Naive thymus-derived CD8-positive, alpha-beta T cell (primary cell): ENCODE data around the gene ADAMTS2. TPM values are rescaled to one million over a fixed set of nuclear protein-coding genes. Genes with fewer than 3 reads are reported as not detected.
A peak's percentile ranks its signal among the peaks of the same experiment; 100 is the strongest.

Source experiments
- ATAC-seq, 2 donors: fragments of 150-1000 bp; cut with Tn5 transposase in 1 of 2; sonication (Bioruptor Pico), chemical (Tn5 transposase) in 1 of 2; 1 replicate in 1 of 2; 2 replicates in 1 of 2; pipeline ENCODE4 v1.10.0; 2021; ENCODE audit warnings: mild to moderate bottlenecking in 2 of 2, moderate library complexity in 2 of 2
- POLR2A ChIA-PET: fragments of 350-600 bp; sonication (Branson Sonifier 250); formaldehyde crosslinking; loops from one replicate; lab custom pipeline; 2021; ENCODE audit warnings: antibody characterized with exemption; lab: Charles Lee
- DNase-seq, 10 donors: peaks; one replicate each; pipeline versions ENCODE4 v3.0.0 to v3.0.0-alpha.2; 2020 to 2022
- H3K27ac Mint-ChIP-seq, 10 donors: one replicate each; pipeline ENCODE4 v1.8.0; 2020 to 2022; ENCODE audit warnings: mild to moderate bottlenecking in 10 of 10, mixed read lengths in 10 of 10, moderate library complexity in 4 of 10, inconsistent platforms in 1 of 10
- H3K27me3 Mint-ChIP-seq, 5 donors: one replicate each; pipeline ENCODE4 v1.8.0; 2021 to 2022; ENCODE audit warnings: mixed read lengths in 5 of 5
- H3K36me3 Mint-ChIP-seq, 3 donors: one replicate each; pipeline ENCODE4 v1.8.0; 2020 to 2022; ENCODE audit warnings: mixed read lengths in 3 of 3, mild to moderate bottlenecking in 2 of 3, inconsistent platforms in 1 of 3
- H3K4me1 Mint-ChIP-seq, 4 donors: one replicate each; pipeline ENCODE4 v1.8.0; 2021 to 2022; ENCODE audit warnings: mixed read lengths in 4 of 4
- H3K4me3 Mint-ChIP-seq, 10 donors: one replicate each; pipeline ENCODE4 v1.8.0; 2020 to 2022; ENCODE audit warnings: mild to moderate bottlenecking in 10 of 10, mixed read lengths in 10 of 10, moderate library complexity in 6 of 10, inconsistent platforms in 1 of 10
- H3K9me3 Mint-ChIP-seq, 9 donors: one replicate each; pipeline ENCODE4 v1.8.0; 2020 to 2022; ENCODE audit warnings: mixed read lengths in 9 of 9, mild to moderate bottlenecking in 3 of 9, inconsistent platforms in 1 of 9, moderate library complexity in 1 of 9
- polyA plus RNA-seq, 3 donors: library from polyadenylated mRNA; unstranded; fragments of 300-500 nt; fragmentation: Illumina TruSeq; gene quantifications; one replicate each; pipeline ENCODE4 v1.2.3, GENCODE V29; 2021
- total RNA-seq, 8 experiments: library from RNA in 2 of 8; stranded (reverse) in 2 of 8; gene quantifications; one replicate each; pipeline ENCODE4 v1.2.3 and lab custom pipeline; 2021 to 2026

ADAMTS2 gene
- total and polyA plus RNA-seq, 5 experiments from 2014 or later: 0.02 TPM; not detected in 4

DNA sequence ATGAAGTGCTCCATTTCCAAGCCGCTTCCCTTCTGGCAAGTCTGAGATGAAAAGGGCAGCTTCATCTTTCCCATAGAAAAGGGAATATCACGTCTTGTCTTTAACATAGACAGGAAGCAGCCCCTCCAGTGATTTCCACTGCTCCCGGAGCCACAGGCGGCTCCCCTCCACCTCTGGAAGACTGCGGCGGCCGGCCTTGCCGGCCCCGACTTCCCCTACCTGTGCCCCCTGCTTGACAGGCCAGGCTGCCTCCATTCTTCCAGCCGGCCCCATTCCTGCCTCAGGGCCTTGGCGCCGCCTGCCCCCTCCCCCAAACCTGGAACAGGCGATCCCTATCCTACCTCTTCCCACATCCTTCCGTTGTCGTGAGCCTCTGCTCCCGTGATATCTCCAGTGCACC, 143.3 kb downstream of the ADAMTS2 start:
- no peaks in the 10 kb centered on the region for H3K27me3 Mint-ChIP-seq
- no peak overlapping the region for H3K4me3 Mint-ChIP-seq
- ATAC-seq (no peak), DNase-seq (peak in 1 of 10 donors; percentile 50)
- no peaks in the 10 kb centered on the region for H3K9me3 Mint-ChIP-seq
- H3K27ac Mint-ChIP-seq: no peak overlapping the region
- POLR2A ChIA-PET: no interaction called here
- no peaks in the 10 kb centered on the region for H3K36me3 Mint-ChIP-seq
- peaks cover 0 to 2% (median 0%) of the 10 kb centered on the region in 4 donors for H3K4me1 Mint-ChIP-seq

DNA sequence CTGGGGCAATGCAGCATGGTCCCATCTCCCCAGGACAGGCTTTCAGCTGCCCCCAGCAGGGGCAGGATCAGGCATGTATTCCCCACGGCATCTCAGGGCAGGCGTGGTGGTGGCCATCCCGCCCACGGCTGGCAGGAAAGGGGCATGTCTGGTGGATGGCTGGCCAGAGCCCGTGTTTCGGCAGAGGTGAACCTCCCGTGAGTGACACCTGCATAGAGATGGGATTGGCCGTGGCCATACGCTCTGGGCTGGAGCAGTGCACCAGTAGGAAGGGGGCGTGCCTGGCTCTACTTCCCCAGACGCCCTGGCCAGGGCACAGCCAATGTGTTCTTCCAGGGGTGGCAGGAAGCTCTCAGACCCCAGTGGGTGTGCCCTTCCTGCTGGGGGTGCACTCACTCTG, 146.0 kb downstream of the ADAMTS2 start:
- no peak for DNase-seq
- POLR2A ChIA-PET: no interaction called here
- Mint-ChIP-seq H3K27me3 (no peaks in the 10 kb centered on the region), H3K9me3 (no peaks in the 10 kb centered on the region), H3K4me1 (no peaks in the 10 kb centered on the region), H3K27ac (no peak overlapping the region), H3K36me3 (no peaks in the 10 kb centered on the region), H3K4me3 (peak overlapping the region in 1 of 10 donors; percentile 58)
- ATAC-seq: no peak

DNA sequence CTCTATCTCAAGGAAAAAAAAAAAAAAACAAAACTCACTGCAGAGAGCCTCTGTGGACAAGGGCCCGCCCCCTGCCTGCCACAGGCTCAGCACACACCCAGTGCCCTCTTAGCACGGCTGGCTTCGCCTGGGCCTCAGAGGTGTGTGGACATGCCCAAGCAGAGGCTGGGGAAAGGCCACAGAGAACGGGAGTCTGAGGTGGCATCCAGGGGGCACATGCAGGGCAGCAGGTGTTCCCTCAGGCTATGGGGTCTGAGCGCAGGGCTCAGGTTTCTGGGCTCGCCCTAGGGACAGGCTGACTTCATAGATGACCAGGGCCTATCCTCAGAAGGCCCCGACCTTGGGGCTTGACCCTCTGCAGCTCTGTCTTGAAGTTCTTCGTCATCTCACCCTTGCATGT, 146.4 kb downstream of the ADAMTS2 start:
- POLR2A ChIA-PET: no interaction called here
- ATAC-seq (no peak), DNase-seq (peak in 1 of 10 donors; percentile 61)
- no peaks in the 10 kb centered on the region for H3K9me3 Mint-ChIP-seq
- H3K36me3 Mint-ChIP-seq: no peaks in the 10 kb centered on the region
- H3K27me3 Mint-ChIP-seq: no peaks in the 10 kb centered on the region
- peak overlapping the region in 1 of 10 donors; percentile 58 for H3K4me3 Mint-ChIP-seq
- no peaks in the 10 kb centered on the region for H3K4me1 Mint-ChIP-seq
- no peak overlapping the region for H3K27ac Mint-ChIP-seq

DNA sequence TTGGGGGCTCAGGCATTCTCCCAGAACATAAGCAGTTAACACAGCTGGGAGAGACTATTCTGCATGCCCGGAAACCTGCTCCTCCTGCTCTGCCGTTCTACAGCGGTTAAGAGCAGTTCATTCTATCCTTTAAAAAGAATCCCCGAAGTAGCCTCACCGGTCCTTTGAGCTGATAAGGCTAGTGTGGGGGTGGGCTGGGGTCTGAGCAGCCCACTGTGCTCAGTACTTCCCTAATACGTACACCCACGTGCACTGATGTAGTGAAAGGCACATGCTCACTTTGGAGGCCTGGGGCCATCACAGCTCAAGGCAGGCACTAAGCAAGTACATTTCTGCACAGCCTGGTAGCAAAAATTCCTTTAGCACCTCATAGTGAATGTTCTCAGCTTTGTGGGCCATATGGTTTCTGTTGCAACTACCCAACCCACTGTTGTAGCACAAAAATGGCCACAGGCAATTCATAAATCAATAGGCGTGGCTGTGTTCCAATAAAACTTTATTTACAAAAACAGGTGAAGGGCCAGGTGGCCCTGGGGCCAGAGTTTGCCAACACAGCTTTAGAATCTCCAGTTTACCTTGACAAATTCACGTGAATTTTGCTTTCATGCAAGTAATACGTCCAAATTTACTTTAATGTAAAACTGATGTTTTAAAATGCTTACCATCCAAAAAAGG, 148.7 kb downstream of the ADAMTS2 start:
- no peak for DNase-seq
- H3K27ac Mint-ChIP-seq: no peak overlapping the region
- H3K27me3 Mint-ChIP-seq: peaks cover 0 to 3% (median 0%) of the 10 kb centered on the region in 5 donors
- H3K9me3 Mint-ChIP-seq: no peaks in the 10 kb centered on the region
- ATAC-seq: no peak
- H3K36me3 Mint-ChIP-seq: no peaks in the 10 kb centered on the region
- POLR2A ChIA-PET: no interaction called here
- no peak overlapping the region for H3K4me3 Mint-ChIP-seq
- no peaks in the 10 kb centered on the region for H3K4me1 Mint-ChIP-seq

DNA sequence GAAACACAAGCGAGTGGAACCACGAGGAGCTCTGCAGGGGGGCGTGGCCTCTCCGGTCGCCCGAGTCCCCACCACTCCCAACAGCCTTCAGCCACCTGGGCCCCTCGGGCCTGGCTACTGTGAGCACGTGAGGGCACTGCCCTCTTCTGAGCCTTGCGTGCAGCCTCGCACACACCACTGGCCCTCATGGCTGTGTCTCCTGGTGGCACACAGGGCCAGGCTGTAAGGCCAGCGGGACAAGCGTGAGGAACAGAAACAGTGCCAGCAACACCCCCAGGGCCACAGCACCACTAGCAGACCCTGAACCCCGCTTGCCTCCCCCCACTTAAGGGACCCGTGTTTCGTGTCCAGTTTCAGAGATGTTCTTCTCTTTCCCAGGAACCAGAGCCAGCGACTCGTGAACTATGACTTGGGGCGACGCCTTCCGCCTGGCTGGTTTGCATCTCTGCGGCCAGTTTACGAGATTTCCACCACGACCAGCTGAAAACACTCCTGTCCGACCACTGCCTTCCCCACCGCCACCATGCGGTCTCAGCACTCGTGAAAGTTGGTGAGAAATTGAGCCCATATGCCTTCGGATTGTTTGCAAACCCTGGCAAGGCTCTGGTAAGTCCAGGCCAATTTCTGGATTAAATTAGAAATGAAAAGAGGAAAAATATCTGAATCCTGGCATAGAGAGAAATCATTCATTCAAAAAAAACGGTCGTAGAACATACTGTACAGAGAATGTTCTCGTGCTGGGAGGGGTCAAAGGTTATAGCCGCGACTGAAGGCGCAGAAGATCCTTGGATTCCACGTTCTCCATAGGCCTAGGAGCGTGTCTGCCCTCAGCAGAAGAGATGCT, 149.5 kb downstream of the ADAMTS2 start:
- Mint-ChIP-seq H3K36me3 (no peaks in the 10 kb centered on the region), H3K4me3 (no peak overlapping the region)
- POLR2A ChIA-PET: no interaction called here

DNA sequence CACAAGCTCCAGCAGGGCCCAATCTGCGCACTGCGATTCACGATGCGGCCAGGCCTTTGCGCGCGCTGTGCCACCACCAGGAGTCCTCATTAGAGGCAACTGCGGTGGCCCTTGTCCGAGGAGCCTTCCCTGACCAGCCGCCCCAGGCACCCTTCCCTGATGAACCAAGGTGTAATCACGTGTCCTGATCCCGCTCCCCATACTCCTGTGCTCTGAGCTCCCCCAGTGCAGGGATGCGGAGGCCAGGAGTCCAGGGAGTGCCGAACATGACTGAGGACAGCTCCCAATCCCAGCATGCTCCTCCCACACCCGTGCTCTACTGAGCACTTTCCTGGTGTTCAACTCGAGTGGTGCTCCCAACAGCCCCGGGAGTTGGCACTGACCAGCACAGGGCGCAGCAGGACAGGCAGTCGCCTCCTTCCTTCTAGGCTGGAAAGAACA, 150.3 kb downstream of the ADAMTS2 start:
- peaks cover 0 to 6% (median 0%) of the 10 kb centered on the region in 5 donors for H3K27me3 Mint-ChIP-seq
- ATAC-seq: no peak
- H3K4me1 Mint-ChIP-seq: no peaks in the 10 kb centered on the region

More for the DNA sequence above, 149.5 kb downstream of the ADAMTS2 start:
- Mint-ChIP-seq H3K9me3 (no peaks in the 10 kb centered on the region), H3K27ac (no peak overlapping the region), H3K27me3 (peaks cover 0 to 3% (median 0%) of the 10 kb centered on the region in 5 donors), H3K4me1 (no peaks in the 10 kb centered on the region)
- DNase-seq (no peak), ATAC-seq (no peak)

DNA sequence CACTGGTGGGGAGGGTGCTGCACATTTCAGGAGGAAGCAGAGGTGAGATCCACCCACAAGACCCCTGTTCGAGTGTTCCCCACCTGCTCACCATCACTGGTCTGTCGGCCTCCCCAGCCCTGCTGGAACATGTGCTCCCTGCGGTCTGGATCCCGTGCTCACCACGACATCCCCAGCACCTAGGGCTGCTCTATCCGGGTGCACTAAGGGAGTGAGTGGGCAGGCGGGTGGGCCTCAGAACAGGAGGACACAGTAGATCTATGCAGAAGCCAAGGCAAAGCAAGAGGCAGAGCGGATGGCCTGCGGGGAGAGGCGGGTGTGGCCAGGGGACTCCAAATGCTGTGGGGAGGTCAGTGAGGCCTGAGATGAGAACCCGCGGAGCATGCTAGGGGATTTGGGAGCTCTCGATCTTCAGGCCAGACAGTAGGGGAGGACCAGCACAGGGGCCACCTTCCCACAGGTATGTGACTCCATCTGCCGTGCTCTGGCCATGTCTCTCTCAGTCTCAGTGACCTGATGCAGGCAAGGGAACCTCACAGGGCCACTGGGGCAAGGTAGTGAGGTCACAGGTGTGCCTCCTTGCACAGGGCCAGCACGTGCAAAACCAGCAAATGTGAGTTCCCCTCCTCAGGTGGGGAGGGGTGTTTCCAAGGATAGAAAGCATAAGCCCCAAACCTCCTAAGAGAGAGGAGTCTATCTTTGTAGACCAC, 150.9 kb downstream of the ADAMTS2 start:
- ATAC-seq: no peak
- H3K27ac Mint-ChIP-seq: no peak overlapping the region

More for the DNA sequence above, 150.3 kb downstream of the ADAMTS2 start:
- H3K36me3 Mint-ChIP-seq: no peaks in the 10 kb centered on the region
- H3K4me3 Mint-ChIP-seq: no peak overlapping the region
- H3K9me3 Mint-ChIP-seq: no peaks in the 10 kb centered on the region
- no peak for DNase-seq
- POLR2A ChIA-PET: no interaction called here
- H3K27ac Mint-ChIP-seq: peak overlapping the region in 1 of 10 donors; percentile 56

DNA sequence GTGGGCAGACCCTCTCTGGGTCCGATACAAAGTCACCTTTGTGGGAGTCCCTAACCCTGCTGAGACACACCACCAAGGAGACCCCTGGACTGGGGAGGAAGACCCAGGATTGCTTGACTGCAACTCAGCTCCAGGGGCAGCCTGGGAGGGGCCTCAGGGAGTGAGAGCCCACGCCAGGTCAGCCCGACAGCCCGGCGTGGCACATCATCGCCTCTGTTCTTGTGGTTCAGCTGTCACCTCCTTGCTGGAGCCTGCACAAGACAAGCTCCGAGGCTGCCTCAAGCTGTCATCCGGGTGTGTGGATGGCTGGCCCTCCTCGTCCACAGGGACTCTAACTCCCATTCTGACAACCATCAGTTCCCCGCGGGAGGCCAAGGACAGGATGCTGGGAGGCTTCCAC, 151.5 kb downstream of the ADAMTS2 start:
- POLR2A ChIA-PET: no interaction called here
- ATAC-seq: no peak
- H3K36me3 Mint-ChIP-seq: no peaks in the 10 kb centered on the region
- H3K27me3 Mint-ChIP-seq: peaks cover 0 to 6% (median 0%) of the 10 kb centered on the region in 5 donors
- H3K4me1 Mint-ChIP-seq: no peaks in the 10 kb centered on the region
- no peaks in the 10 kb centered on the region for H3K9me3 Mint-ChIP-seq
- no peak overlapping the region for H3K4me3 Mint-ChIP-seq
- no peak overlapping the region for H3K27ac Mint-ChIP-seq
- no peak for DNase-seq

More for the DNA sequence above, 150.9 kb downstream of the ADAMTS2 start:
- Mint-ChIP-seq H3K36me3 (no peaks in the 10 kb centered on the region), H3K4me1 (no peaks in the 10 kb centered on the region), H3K4me3 (no peak overlapping the region), H3K27me3 (peaks cover 0 to 6% (median 0%) of the 10 kb centered on the region in 5 donors), H3K9me3 (no peaks in the 10 kb centered on the region)
- POLR2A ChIA-PET: no interaction called here
- DNase-seq: no peak

DNA sequence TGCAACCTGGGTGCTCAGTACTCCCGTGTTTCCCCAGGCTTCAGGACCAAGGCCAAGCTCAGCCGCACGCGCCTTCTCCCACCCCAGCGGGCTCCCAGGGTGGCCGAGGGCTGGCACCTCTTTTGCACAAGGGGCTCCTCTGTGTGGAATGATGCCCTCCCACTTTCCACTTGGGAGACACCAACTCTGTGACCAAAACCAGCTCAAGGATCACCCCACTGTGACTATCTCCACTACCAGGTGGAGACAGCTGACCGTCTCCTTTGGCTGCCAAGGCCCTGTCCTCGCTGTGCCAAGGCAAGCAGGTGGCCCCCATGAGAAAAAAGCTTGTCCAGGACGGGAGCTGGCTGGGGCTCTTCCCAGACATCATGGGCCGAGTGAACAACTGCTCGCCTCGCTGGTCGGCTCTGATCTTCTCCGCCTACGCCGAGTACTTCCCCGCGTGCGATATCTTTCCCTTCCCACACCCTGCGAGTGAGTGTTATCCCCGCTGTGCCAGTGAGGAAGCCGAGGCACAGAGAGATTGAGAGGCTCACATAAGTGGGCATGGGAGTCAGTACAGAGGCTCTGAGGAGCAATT, 152.3 kb downstream of the ADAMTS2 start:
- DNase-seq (no peak), ATAC-seq (no peak)
- Mint-ChIP-seq H3K4me1 (no peaks in the 10 kb centered on the region), H3K36me3 (no peaks in the 10 kb centered on the region), H3K27me3 (peaks cover 0 to 6% (median 0%) of the 10 kb centered on the region in 5 donors), H3K27ac (no peak overlapping the region), H3K4me3 (no peak overlapping the region), H3K9me3 (no peaks in the 10 kb centered on the region)
- POLR2A ChIA-PET: no interaction called here

DNA sequence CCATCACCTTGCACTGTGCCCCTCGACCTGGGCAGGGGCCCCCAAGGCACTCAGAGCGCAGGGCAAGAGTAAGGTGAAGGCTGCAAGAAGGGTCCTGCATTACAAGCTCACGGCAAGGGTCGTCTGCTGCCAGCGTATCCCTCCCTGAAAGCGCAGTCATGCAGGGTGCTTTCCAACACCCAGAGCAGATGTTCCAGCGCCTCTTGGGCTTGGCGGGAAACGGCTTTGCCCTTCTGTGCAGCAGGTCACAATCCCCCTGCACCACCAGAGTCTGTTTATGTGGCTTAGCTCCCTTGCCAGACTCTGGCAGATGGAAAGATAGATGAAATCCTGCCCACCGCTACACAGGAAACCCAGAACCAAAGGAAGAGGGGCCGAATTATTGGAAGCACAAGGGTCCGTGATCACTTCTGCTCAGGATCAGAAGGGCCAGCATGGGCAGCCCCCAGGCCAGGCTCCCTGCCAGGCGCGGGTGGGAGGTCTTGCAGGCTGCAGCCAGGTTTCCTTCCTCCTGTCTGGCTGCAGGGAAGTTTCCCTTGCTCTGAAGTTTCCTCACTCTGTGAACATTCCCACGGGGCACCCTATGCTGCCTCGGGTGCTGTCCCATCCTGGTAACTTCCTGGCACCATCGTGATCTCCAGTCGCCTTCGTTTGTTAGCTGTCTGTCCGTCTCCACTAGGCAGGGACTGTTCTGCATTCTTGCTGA, 152.9 kb downstream of the ADAMTS2 start:
- DNase-seq (no peak), ATAC-seq (no peak)
- POLR2A ChIA-PET: no interaction called here
- no peaks in the 10 kb centered on the region for H3K36me3 Mint-ChIP-seq
- H3K9me3 Mint-ChIP-seq: no peaks in the 10 kb centered on the region
- no peak overlapping the region for H3K27ac Mint-ChIP-seq
- H3K4me3 Mint-ChIP-seq: no peak overlapping the region
- peaks cover 0 to 6% (median under 1%) of the 10 kb centered on the region in 5 donors for H3K27me3 Mint-ChIP-seq
- peaks cover 0 to under 1% (median 0%) of the 10 kb centered on the region in 4 donors for H3K4me1 Mint-ChIP-seq

DNA sequence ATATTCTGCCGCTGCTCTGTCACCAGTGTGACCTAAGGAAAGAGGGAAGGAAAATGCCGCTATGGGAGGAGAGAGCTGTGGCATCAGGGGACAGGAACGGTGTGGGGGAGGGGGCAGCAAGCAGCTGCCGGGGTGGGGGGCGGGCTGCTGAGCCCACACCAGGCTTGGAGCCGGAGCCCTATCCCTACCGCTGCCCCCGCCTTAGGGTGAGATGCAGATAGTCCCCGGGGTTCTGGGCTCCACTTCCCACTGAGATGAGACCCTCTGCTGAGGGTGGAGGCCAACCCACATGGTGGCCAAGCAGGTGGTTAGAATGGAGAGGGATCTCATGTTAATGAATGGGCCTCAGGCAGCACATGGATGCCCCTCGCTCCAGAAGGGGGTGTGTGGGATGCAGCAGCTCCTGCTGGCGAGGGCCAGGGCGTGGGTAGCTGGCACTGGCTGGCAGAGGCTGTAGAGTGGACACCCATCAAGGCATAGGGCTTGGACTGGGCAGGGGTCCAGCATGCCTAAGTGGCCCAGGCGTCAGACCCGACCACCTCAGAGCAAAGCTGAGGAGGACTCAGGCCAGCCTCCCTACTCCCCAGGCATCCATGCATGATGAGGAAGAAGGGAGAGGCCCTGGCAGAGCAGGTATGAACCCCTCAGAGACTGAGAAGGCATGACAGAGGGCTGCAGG, 153.6 kb downstream of the ADAMTS2 start:
- Mint-ChIP-seq H3K4me3 (no peak overlapping the region), H3K27me3 (peaks cover 0 to 13% (median 7%) of the 10 kb centered on the region in 5 donors), H3K4me1 (peaks cover 0 to 5% (median 0%) of the 10 kb centered on the region in 4 donors), H3K36me3 (no peaks in the 10 kb centered on the region), H3K27ac (no peak overlapping the region), H3K9me3 (no peaks in the 10 kb centered on the region)
- ATAC-seq (no peak), DNase-seq (no peak)
- POLR2A ChIA-PET: no interaction called here
